MM.1S (cell line): ENCODE results near the gene DPPA4.

Source experiments
- DNase-seq: peaks from one replicate; pipeline ENCODE4 v3.0.0-alpha.2; 2015
- H2AFZ ChIP-seq: fragments of 300-600 bp; sonication (generic); 2 replicates; pipeline ENCODE4 v1.6.0; 2016; ENCODE audit warnings: antibody characterized with exemption, low read length
- H3F3A ChIP-seq: fragments of 300-600 bp; sonication (generic); 2 replicates; pipeline ENCODE4 v1.6.1; 2016; ENCODE audit warnings: mild to moderate bottlenecking, antibody characterized with exemption, low read length, moderate library complexity, mixed read lengths; ENCODE audit not compliant: insufficient read depth
- H3K27ac ChIP-seq: fragments of 300-600 bp; sonication (generic); 2 replicates; pipeline ENCODE4 v1.5.1; 2016; ENCODE audit warnings: mild to moderate bottlenecking, low read length
- H3K27me3 ChIP-seq: fragments of 300-600 bp; sonication (generic); replicated peaks from 2 replicates; pipeline ENCODE4 v1.6.0; 2016; ENCODE audit warnings: low read length; ENCODE audit not compliant: insufficient read depth
- H3K36me3 ChIP-seq: fragments of 300-600 bp; sonication (generic); replicated peaks from 2 replicates; pipeline ENCODE4 v1.6.1; 2016; ENCODE audit warnings: mild to moderate bottlenecking, low read length, mixed read lengths; ENCODE audit not compliant: insufficient read depth
- H3K4me1 ChIP-seq: fragments of 300-600 bp; sonication (generic); 2 replicates; pipeline ENCODE4 v1.6.1; 2016; ENCODE audit warnings: low read length, mixed read lengths
- H3K4me2 ChIP-seq: fragments of 300-600 bp; sonication (generic); 2 replicates; pipeline ENCODE4 v1.6.0; 2016; ENCODE audit warnings: low read depth, low read length
- H3K4me3 ChIP-seq: fragments of 300-600 bp; sonication (generic); 2 replicates; pipeline ENCODE4 v1.5.1; 2016; ENCODE audit warnings: low read length, mixed read lengths
- H3K79me2 ChIP-seq: fragments of 300-600 bp; sonication (generic); 2 replicates; pipeline ENCODE4 v1.6.1; 2016; ENCODE audit warnings: mixed run types, low read length, mixed read lengths
- H3K9ac ChIP-seq: fragments of 300-600 bp; sonication (generic); 2 replicates; pipeline ENCODE4 v1.6.1; 2016; ENCODE audit warnings: low read length, mixed read lengths
- H3K9me2 ChIP-seq: fragments of 300-600 bp; sonication (generic); replicated peaks from 2 replicates; pipeline ENCODE4 v1.6.1; 2016; ENCODE audit warnings: mild to moderate bottlenecking, low read length, mixed read lengths; ENCODE audit not compliant: insufficient read depth
- H3K9me3 ChIP-seq: fragments of 300-600 bp; sonication (generic); replicated peaks from 2 replicates; pipeline ENCODE4 v1.6.1; 2016; ENCODE audit warnings: mild to moderate bottlenecking, low read length, mixed read lengths; ENCODE audit not compliant: insufficient read depth
- H4K20me1 ChIP-seq: fragments of 300-600 bp; sonication (generic); 2 replicates; pipeline ENCODE4 v1.6.1; 2016; ENCODE audit warnings: mild to moderate bottlenecking, low read length, moderate library complexity, mixed read lengths; ENCODE audit not compliant: insufficient read depth
- EZH2 ChIP-seq: fragments of 300-600 bp; sonication (generic); optimal IDR thresholded peaks from 2 replicates; pipeline ENCODE3; 2017; ENCODE audit warnings: low read depth, mild to moderate bottlenecking, antibody characterized with exemption, low read length, mixed read lengths
- EZH2phosphoT487 ChIP-seq: fragments of 300-600 bp; sonication (generic); IDR thresholded peaks from 2 replicates; pipeline ENCODE4 v1.6.1; 2018; ENCODE audit warnings: antibody characterized with exemption, low read length
- TF ChIP-seq, protein P1 (sequence below): fragments of 300-600 bp; sonication (generic); IDR thresholded peaks from 2 replicates; pipeline ENCODE4 v1.5.1; 2016; ENCODE audit warnings: antibody characterized with exemption, low read length, mixed read lengths

Gene DPPA4, protein sequence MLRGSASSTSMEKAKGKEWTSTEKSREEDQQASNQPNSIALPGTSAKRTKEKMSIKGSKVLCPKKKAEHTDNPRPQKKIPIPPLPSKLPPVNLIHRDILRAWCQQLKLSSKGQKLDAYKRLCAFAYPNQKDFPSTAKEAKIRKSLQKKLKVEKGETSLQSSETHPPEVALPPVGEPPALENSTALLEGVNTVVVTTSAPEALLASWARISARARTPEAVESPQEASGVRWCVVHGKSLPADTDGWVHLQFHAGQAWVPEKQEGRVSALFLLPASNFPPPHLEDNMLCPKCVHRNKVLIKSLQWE

DNA sequence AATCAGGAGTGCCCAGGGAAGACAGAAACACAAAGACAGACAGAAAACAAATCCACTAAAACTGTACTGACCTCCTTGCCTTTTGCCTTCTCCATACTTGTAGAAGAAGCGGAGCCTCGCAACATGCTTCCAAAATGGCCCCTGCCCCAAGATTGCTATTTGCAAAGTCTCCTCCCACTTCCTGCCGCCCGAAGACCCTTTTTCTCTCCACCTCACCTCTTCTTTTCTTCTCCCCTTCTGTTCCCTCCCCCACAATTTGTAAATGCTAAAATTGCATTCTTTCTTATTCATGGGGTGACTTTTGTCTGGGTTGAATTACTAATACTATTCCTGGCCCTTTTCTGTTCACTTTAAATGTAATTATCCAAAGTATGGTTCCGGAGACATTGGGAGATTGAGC lies at the start of gene DPPA4:
Gene DPPA4, minus strand, starts transcription at position 154 of the 400 bp plus-strand sequence. Its CDS starts 29 bp downstream, at position 125.
- TF ChIP-seq EZH2 (no peak), EZH2phosphoT487 (no peak)
- TF ChIP-seq, protein P1, sequence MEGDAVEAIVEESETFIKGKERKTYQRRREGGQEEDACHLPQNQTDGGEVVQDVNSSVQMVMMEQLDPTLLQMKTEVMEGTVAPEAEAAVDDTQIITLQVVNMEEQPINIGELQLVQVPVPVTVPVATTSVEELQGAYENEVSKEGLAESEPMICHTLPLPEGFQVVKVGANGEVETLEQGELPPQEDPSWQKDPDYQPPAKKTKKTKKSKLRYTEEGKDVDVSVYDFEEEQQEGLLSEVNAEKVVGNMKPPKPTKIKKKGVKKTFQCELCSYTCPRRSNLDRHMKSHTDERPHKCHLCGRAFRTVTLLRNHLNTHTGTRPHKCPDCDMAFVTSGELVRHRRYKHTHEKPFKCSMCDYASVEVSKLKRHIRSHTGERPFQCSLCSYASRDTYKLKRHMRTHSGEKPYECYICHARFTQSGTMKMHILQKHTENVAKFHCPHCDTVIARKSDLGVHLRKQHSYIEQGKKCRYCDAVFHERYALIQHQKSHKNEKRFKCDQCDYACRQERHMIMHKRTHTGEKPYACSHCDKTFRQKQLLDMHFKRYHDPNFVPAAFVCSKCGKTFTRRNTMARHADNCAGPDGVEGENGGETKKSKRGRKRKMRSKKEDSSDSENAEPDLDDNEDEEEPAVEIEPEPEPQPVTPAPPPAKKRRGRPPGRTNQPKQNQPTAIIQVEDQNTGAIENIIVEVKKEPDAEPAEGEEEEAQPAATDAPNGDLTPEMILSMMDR = no peak
- Histone ChIP-seq H3K27ac (no peak within 1 kb of the TSS), H3K79me2 (no peaks in the 10 kb centered on the region), H3K9me3 (no peaks in the 10 kb centered on the region), H3K9ac (no peak within 1 kb of the TSS), H2AFZ (no peak within 1 kb of the TSS), H4K20me1 (no peaks in the 10 kb centered on the region), H3K36me3 (no peaks in the 10 kb centered on the region), H3F3A (no peaks in the 10 kb centered on the region), H3K27me3 (no peaks in the 10 kb centered on the region), H3K4me3 (no peak within 1 kb of the TSS), H3K4me1 (no peaks in the 10 kb centered on the region), H3K9me2 (no peaks in the 10 kb centered on the region), H3K4me2 (no peak within 1 kb of the TSS)
- DNase-seq = no peak

DNA sequence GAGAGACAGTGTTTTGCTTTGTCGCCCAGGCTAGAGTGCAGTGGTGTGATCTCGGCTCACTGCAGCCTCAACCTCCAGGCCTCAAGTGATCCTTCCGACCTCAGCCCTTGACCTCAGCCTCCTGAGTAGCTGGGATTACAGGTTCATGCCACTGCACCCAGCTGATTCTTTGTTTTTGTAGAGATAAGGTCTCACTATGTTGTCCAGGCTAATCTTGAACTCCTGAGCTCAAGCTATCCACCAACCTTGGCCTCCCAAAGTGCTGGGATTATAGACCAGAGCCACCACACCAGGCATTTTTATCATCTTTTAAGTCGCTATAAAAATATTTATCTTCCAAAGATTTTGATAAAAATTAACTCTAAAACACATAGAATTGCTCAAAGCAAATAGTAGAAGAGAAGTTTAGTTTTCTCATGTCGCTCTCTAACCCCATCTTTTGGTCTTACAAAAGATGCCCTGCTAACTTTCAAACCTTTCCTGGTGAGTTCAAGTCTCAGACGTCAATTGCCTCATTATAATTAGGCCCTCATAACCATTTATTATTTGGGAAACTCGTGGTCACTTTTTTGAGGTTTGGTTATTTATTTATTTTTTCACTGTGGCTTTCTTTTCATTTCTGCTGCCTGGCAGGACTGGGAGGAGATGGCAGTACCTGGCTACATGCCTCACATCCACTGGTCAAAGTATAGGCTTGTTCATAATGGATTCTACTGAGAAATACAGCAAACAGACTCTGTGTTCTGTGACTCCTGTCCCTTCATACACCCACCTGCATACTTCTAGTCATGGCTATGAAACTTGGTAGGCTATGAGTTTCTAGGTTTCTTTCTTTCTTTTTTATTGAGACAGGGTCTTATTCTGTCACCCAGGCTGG lies 48.3 kb upstream of the DPPA4 start:
- Histone ChIP-seq H3F3A (peaks cover 5% of the 10 kb centered on the region), H3K4me2 (no peak overlapping the region), H3K9me3 (no peaks in the 10 kb centered on the region), H2AFZ (0 out of 2 replicates have a peak overlapping the region, but pooled peaks have one; percentile 8), H3K27me3 (no peaks in the 10 kb centered on the region), H3K4me3 (no peak overlapping the region), H3K4me1 (peaks cover 23% of the 10 kb centered on the region), H3K36me3 (no peaks in the 10 kb centered on the region), H3K9me2 (no peaks in the 10 kb centered on the region), H3K27ac (no peak overlapping the region), H4K20me1 (no peaks in the 10 kb centered on the region), H3K79me2 (no peaks in the 10 kb centered on the region), H3K9ac (no peak overlapping the region)
- TF ChIP-seq, protein P1 = no peak
- TF ChIP-seq EZH2 (no peak), EZH2phosphoT487 (no peak)
- DNase-seq = no peak

DNA sequence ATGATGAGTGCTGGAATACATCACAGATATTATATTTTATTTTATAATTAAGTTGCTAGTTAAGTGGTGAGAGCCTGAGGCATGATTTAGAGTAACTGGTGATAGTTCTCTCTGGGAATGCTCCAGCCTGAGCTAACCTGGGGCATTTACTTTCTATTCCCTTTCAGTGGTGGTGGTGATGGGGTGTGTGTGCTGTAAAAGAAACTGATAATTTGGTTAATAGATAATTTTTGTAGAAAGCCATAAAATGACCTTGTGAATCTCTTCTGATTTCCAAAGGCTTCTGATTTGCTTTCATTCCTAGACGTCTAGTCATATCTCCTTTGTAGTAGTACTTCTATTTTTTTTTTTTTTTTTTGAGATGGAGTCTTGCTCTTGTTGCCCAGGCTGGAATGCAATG lies 46.8 kb upstream of the DPPA4 start:
- Histone ChIP-seq H3K4me1 (peaks cover 23% of the 10 kb centered on the region), H3K36me3 (no peaks in the 10 kb centered on the region), H3K4me2 (no peak overlapping the region), H3K4me3 (no peak overlapping the region), H3K9me3 (no peaks in the 10 kb centered on the region), H3K27me3 (no peaks in the 10 kb centered on the region), H4K20me1 (no peaks in the 10 kb centered on the region), H3K9me2 (no peaks in the 10 kb centered on the region), H2AFZ (no peak overlapping the region), H3F3A (peaks cover 5% of the 10 kb centered on the region), H3K9ac (no peak overlapping the region), H3K27ac (no peak overlapping the region), H3K79me2 (no peaks in the 10 kb centered on the region)
- TF ChIP-seq EZH2 (no peak), EZH2phosphoT487 (no peak)
- TF ChIP-seq, protein P1 = no peak
- no peak for DNase-seq
